Measurements from ENCODE around the gene POU4F2.
"Not testable (repeated sequence)": the region's sequence is repeated elsewhere in the genome, so short reads cannot be mapped to it uniquely, and the experiment has no call there.

The POU4F2 gene

GRCh38 chr4:146655521-146655856 is 16.8 kb downstream of the POU4F2 start:
- no peak for FAIRE-seq

DNA sequence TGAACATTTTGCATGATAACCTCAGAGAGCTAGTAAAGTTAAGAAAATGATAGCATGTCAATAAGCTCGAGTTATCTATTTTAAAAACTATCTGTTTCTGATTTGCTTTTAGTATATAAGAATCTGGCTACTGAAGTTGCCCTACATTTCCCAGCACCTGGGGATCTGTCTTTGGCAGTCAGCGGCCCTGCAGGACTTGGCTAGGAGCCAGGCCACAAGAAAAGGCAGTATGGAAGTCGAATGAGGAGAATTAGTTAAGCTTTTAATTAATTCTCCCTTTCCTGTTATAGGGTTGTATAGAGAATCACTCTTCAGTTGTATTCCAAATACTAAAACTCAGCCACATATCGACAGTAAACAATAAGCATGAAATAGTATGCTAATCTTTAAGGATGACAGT is 22.7 kb downstream of the POU4F2 start:
- no peak for FAIRE-seq

GRCh38 chr4:146663968-146664311 is 25.2 kb downstream of the POU4F2 start:
- FAIRE-seq = not testable (repeated sequence)

DNA sequence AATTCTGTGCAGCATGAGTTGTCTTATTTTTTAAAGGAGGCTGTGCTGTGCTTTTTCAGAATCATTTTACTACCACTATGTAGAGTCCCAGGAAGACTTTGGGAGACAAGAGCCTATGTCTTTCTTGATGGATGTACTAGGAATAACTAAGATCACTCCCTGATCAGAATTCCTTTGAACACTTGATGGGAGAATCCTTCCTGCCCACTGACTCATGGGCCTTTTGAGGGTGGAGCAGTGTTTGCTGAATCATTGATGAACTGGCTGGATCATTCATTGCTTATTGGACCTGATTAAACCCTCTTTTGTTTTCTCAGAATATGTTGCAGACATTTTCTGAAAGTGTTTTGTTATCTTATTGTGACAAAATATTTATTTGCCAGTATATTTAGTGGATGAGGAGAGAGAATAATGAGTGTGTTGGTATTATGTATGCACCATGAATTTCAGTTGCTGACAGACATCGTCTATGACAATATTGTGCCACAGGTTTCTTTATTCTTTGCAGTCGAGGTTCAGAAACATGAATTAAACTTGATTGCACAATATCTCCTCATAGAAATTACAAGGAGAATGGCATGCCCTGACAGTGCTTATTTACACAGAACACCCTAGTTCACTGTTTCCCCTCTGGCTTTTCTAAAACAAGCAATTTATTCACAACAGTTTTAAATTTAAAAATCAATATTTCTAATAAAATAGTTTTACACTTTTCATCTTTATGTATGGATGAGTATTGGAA is 36.3 kb downstream of the POU4F2 start:
- no peak for FAIRE-seq
